Islet precursor cell (in vitro differentiated cells): ENCODE measurements around the gene FCER2.

Experiments
- DNase-seq: peaks from one replicate; pipeline ENCODE4 v3.0.0-alpha.2; 2018

The FCER2 gene

GRCh38 chr19:7676376-7676775 lies 25.6 kb downstream of the FCER2 start:
- no peak for DNase-seq

DNA sequence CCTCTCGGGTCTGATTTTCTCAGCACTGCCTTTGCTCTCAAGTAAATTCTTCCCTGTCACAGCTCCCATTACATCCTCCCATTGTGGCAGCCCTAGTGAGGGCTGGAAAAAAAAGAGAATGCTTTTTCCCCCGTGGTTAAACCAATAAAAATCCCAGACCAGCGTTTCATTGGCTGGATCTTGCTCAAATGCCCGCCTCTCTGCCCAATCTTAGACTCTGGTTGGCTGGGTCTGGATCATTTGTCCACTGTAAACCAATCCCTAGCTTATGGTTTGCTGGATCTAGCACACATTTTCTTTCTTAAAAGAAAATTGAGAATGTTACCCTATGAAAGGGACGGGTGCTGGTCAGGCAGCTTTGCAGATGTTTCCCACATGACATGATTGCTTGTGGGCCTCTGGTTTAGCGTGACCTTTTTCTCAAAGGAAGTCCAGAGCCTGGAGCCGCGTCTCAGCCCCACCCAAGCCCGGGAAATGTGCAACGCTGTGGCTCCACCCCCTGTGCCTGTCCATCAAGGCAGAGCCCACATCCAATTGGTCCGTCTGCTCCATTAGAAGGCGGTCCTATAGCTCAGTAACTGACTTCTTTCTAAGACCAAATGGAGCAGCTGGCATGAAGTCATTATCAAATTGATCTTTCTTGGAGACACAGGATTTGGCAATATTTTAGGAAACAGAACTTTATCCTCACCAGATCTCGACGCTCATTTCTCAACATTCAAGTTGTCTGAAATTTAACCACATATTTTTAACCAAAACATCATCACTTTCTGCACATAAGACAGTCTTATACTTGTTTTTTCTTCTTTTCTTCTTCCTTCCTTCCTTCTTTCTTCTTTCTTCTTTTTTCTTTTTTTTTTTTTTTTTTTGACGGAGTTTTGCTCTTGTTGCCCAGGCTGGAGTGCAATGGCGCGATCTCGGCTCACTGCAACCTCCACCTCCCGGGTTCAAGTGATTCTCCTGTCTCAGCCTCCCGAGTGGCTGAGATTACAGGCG lies 27.6 kb downstream of the FCER2 start:
- DNase-seq, result peak; percentile 63

DNA sequence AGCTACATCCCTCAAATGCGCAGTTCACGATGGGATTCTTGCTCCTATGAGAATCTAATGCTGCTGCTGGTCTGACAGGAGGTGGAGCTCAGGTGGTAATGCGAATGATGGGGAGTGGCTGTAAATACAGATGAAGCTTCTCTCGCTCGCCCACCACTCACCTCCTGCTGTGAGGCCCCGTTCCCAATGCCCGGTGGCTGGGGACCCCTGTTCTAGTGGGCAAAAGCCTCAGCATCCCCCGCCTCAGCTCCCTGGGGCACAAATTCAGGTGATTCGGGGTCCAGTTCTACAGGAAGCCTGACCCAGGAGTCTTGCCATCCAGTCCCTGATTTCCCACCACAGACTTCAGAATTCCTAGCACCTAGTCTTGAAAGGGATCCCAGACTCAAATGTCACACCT lies 29.4 kb downstream of the FCER2 start:
- DNase-seq, result no peak

GRCh38 chr19:7670790-7671189 lies 31.1 kb downstream of the FCER2 start:
- no peak for DNase-seq

DNA sequence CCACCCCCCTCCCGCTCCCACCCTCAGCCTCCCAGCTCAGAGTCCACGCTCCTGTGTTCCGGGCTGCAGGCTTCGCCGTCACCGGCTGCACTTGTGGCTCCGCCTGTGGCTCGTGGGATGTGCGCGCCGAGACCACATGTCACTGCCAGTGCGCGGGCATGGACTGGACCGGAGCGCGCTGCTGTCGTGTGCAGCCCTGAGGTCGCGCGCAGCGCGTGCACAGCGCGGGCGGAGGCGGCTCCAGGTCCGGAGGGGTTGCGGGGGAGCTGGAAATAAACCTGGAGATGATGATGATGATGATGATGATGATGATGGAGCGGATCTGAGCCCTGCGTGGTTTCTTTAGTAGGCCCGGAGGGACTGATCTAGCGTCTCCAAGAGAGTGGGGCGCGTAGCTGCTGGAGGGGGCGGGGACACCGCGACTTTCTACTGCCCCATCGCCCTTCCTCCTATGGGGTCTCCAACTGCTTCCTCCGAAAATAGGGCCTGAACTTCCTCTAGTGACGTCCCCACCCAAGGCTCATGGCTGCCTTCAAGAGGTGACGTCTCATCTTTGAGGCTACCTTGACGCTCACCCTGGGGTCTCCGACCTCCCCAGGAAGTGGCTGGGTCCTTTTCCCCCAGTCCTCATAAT lies 31.7 kb downstream of the FCER2 start:
- DNase-seq, result no peak

GRCh38 chr19:7669641-7670040 lies 32.3 kb downstream of the FCER2 start:
- no peak for DNase-seq

DNA sequence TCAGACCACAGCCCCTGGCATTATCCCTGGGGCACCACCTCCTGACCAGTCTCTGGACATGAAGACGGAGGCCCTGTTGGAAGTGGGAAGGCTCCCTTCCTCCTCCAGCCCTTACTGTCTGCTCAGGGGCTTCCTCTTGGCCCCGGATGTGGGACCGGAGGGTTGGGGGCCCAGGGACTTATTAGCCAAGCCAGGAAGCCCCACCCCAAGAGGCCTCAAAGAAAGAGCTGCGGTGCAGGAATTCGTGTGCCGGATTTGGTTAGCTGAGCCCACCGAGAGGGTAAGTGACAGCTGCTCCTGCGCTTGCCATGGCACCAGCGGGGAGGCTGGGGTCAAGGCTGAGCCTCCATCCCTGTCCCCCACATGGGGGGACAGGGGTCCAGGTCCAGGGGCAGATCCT lies 33.1 kb downstream of the FCER2 start, which contains the start of gene RETN:
RETN (plus strand) TSS at position 208 of the 400 bp plus-strand sequence. CDS start 278 bp downstream, outside the sequence.
- DNase-seq, result no peak

DNA sequence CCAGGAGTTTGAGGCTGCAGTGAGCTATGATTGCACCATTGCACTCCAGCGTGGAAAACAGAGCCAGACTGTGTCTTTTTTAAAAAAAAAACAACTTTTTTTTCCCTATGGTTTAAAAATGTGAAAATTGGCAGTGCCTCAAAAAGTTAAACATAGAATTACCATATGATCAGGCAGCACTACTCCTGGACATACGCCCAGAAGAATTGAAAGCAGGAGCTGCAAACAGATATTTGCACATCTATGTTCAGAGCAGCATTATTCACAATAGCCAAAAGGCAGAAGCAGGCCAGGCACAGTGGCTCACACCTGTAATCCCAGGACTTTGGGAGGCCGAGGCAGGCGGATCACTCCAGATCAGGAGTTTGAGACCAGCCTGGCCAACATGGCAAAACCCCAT lies 36.9 kb downstream of the FCER2 start:
- no peak for DNase-seq

DNA sequence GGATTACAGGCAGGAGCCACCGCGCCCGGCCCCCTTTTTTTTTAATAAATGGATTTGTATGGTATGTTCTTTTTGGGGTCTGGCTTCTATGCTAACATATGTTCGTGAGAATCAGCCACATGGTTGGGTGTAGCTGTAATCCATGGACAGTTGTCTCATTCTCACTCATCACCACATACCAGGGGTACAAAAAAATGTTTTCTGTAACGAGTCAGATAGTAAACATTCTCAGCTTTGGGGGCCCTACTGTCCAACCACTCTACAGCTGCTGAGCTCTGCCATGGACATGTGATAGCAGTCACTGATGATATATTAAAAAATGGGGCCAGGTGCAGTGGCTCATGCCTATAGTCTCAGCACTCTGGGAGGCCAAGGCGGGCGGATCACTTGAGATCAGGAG lies 38.2 kb downstream of the FCER2 start:
- no peak for DNase-seq

DNA sequence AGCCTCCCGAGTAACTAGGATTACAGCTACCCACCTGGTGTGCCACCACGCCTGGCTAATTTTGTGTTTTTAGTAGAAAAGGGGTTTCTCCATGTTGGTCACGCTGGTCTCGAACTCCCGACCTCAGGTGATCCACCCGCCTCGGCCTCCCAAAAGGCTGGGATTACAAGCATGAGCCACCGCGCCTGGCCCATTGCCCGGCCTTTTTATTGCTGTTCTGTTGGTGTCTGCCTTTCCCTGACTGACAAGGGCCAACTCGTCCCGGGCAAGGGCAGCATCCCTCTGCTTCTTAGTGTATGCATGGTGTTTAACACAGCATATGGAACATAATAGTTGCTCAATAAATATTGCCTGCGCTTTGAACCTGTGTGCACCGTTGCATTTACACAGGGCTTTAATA lies 39.3 kb downstream of the FCER2 start:
- DNase-seq, result no peak

DNA sequence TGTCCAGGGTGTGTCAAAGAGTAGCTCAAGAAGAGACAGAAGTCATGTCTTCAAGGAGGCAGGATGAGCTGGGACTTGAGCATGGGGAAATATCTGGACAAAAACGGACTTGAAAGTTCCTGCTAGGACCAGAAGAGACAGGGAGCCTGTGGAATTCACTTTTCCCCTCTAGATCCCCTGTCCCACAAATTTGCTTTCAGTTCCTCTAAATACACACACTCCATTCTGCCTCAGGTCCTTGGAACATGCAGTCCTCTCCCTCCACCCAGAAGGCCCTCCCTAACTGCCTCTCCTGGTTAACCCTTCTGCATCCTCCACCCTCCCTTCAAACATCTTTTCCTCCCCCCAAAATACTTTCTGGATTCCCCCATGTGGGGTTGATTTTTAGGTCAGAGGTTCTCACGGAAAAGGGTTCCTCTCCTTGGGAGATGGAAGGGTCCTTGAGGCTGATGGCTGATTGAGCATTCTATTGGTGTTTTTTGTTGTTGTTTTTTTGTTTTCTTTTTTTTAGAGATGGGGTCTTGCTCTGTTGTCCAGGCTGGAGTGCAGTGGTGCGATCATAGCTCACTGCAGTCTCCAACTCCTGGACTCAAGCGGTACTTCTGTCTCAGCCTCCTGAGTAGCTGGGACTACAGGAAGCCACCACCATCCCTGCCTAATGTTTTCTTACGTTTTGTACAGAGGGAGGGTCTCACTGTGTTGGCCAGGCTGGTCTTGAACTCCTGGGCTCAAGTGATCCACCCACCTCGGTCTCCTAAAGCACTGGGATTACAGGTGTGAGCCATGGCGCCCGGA lies 40.0 kb downstream of the FCER2 start:
- no peak for DNase-seq

DNA sequence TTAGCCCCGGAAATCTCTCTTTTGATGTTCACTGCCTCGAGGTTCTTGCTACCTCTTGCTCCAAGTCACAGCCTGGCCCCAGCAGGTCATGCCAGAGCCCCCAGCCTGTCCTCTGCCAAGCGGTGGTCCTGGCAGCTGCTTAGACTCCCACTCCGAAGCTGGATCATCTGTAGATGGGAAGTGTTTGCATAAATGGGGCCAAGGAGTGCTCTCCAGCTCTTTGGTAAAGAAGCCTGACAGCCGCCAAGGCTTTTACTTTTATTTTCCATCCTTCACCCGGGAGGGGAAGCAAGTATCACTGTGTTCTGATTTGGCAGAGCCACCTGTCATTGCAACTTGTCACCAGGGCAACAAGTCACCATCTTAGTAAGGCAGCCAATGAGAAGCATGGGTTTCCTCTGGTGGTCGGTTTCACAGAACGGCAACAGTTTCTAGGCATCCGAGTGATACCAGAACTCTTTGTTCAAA lies 43.7 kb downstream of the FCER2 start:
- DNase-seq, result no peak

DNA sequence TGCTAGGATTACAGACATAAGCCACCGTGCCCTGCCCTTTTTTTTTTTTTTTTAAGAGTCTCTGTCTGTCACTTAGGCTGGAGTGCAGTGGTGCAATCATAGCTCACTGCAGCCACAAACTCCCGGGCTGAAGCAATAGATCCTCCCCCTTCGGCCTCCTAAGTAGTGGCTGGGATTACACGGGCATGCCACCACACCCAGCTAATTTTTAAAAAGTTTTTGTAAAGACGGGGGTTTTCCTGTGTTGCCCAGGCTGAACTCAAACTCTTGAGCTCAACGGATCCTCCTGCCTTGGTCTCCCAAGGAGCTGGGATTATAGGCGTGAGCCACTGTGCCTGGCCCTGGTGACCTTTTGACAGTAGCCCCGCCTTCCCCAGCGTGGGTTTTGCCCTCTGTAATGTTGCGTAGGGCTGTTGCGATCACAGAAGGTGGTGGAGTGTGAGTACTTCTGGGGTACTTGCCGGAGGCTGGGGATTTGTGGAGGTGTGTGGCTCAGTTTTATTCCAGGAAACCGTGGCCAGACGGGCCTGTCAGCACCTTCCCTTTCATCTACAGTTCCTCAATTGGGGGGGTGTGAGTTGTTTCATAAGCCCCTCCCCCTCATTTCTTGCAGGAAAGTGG lies 44.7 kb downstream of the FCER2 start:
- DNase-seq, result no peak

GRCh38 chr19:7655581-7655980 lies 46.4 kb downstream of the FCER2 start:
- no peak for DNase-seq

DNA sequence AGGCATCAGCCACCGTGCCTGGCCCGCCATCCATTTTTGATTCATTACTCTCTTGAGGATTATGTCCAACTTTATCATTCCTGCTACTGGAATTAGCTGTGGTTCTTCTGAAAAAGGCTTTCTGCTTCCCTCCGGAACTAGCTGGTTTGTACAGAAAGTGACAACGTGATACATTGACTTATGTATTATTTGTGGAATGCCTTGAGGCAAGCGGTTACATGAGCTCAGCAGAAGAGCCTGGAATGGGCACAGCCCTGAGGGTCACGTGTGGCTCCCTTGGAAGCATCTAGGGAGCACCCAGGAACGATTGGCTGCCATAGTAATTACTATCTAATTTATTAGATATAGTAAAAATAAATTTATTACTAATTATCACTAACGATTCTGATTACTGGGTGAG lies 47.5 kb downstream of the FCER2 start:
- DNase-seq, result no peak

DNA sequence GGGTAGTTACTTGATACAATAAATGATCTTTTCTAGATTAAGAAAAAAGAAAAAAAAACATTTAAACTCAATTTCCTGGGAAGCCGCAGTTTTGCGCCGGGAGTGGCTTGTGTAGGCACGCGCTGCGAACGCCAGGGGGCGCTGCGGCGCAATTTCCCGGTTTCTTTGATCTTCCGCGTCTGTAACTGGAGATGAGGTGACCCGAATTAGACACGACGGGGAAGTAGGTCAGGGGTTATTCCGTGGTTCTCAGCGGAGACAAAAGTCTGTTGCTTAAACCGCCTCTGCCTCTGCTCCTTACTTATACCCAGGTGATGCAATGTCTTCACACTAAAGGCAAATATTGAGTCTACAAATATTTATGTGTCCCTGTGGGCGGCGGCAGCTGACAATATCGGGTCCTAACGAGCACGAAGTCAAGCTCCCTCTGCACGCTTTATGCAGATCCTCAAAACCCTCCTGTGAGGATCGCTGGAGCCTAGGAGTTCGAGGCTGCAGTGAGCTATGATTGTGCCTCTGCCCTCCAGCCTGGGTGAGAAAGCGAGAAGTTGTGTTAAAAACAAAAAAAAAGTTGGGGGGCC lies 49.8 kb downstream of the FCER2 start:
- DNase-seq, result peak; percentile 89

DNA sequence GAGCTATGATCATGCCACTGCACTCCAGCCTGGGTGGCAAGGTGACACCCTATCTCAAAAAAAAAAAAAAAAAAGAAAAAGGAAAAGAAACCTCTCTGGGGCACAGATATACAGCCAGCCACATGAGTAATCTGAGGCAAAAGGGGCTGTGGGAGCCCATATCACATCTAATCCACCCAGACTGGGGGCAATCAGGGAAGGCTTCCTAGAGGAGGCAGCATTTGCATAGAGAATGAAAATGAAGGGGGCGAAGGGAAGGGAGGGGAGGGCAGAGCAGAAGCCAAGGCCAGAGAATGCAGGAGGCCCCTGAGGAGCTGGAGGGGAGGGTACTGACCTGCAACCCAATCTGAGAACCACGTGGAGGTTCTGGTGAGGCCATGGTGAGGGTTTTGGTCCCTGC lies 51.8 kb downstream of the FCER2 start:
- no peak for DNase-seq

DNA sequence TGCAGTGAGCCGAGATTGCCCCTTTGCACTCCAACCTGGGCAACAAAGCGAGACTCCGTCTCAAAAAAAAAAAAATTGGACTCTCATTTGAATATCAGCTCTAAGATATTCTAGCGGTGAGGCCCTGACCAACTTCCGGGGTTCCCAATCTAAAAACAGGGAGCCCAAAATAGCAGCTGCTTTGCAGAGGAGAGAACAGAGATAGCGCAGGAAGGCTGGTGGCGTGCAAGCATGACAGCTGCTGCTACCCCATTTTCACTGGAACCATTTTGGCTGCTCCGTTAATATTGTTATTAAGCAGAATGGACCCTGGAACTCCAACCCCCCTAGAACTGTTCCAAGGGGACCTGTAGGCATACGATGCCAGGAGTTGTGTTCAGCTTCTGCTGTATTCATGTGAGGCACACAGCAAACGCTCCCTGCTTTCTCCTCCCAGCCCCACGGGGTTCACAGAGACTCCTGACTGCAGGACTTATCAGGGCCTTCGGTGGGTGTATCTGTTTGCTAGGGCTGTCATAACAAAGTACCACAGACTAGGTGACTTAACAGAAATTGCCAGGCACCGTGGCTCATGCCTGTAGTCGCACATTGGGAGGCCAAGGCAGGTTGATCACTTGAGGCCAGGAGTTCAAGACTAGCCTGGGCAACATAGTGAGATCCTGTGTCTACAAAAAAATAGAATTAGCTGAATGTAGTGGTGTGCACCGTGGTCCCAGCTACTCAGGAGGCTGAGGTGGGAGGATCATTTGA lies 53.5 kb downstream of the FCER2 start:
- DNase-seq, result no peak

GRCh38 chr19:7647156-7647555 lies 54.8 kb downstream of the FCER2 start:
- DNase-seq, result no peak

GRCh38 chr19:7646426-7646700 lies 55.6 kb downstream of the FCER2 start:
- DNase-seq, result no peak

- DNase-seq, result no peak
Measured at GRCh38 chr19:7645656-7646425, 56.1 kb downstream of the FCER2 start.
